WTC11 (cell line): ENCODE results near the gene FAM50B. TPM values are rescaled to one million over a fixed set of nuclear protein-coding genes. Genes with fewer than 3 reads are reported as not detected.
A peak's percentile ranks its signal among the peaks of the same experiment; 100 is the strongest.

Experiments
- ATAC-seq: fragments of 200-7000 bp; cut with Tn5 transposase; 2 replicates; pipeline ENCODE4 v1.10.0; 2021; ENCODE audit warnings: mild to moderate bottlenecking, moderate library complexity
- CTCF ChIA-PET: fragments of 300-600 bp; sonication (Branson Sonifier 250); formaldehyde crosslinking; loops from one replicate; lab custom pipeline; 2021; ENCODE audit warnings: antibody characterized with exemption; lab: Charles Lee
- POLR2A ChIA-PET: fragments of 350-600 bp; sonication (Branson Sonifier 250); formaldehyde crosslinking; loops from one replicate; lab custom pipeline; 2021; ENCODE audit warnings: antibody characterized with exemption; lab: Charles Lee
- DNase-seq: peaks from one replicate; pipeline ENCODE4 v3.0.0; 2021; ENCODE audit warnings: low spot score
- H3K27ac Mint-ChIP-seq: 2 replicates; pipeline ENCODE4 v1.8.0; 2021; ENCODE audit warnings: mixed read lengths
- H3K27me3 Mint-ChIP-seq: 2 replicates; pipeline ENCODE4 v1.8.0; 2021; ENCODE audit warnings: low read depth, mild to moderate bottlenecking, moderate library complexity, mixed read lengths
- H3K36me3 Mint-ChIP-seq: 2 replicates; pipeline ENCODE4 v1.8.0; 2021; ENCODE audit warnings: mixed read lengths
- H3K4me1 Mint-ChIP-seq: 2 replicates; pipeline ENCODE4 v1.8.0; 2022; ENCODE audit warnings: mixed read lengths
- H3K4me3 Mint-ChIP-seq: 2 replicates; pipeline ENCODE4 v1.8.0; 2021; ENCODE audit warnings: mild to moderate bottlenecking, moderate library complexity, mixed read lengths
- H3K9me3 Mint-ChIP-seq: 2 replicates; pipeline ENCODE4 v1.8.0; 2021; ENCODE audit warnings: mixed read lengths
- ARID4B ChIP-seq: sonication (generic); formaldehyde crosslinking; IDR thresholded peaks from 2 replicates; pipeline ENCODE4 v1.8.0; 2023; ENCODE audit warnings: missing genetic modification reagents, mild to moderate bottlenecking, borderline replicate concordance
- FOXK1 ChIP-seq: sonication (generic); formaldehyde crosslinking; IDR thresholded peaks from 2 replicates; pipeline ENCODE4 v1.8.0; 2022; ENCODE audit warnings: mild to moderate bottlenecking, moderate library complexity, missing genetic modification reagents
- FOXP4 ChIP-seq: sonication (generic); formaldehyde crosslinking; IDR thresholded peaks from 2 replicates; pipeline ENCODE4 v1.8.0; 2022; ENCODE audit warnings: mild to moderate bottlenecking, missing genetic modification reagents
- GABPB1 ChIP-seq: sonication (generic); formaldehyde crosslinking; IDR thresholded peaks from 2 replicates; pipeline ENCODE4 v1.8.1; 2023; ENCODE audit warnings: mild to moderate bottlenecking, missing genetic modification reagents
- GRHL2 ChIP-seq: fragments of 250-450 bp; sonication (Bioruptor Pico); IDR thresholded peaks from 2 replicates; pipeline ENCODE4 v1.8.0; 2022; ENCODE audit warnings: mild to moderate bottlenecking, moderate library complexity; ENCODE audit not compliant: insufficient replicate concordance, severe bottlenecking
- NFYB ChIP-seq: sonication (generic); formaldehyde crosslinking; conservative IDR thresholded peaks from 2 replicates; pipeline ENCODE4 v1.8.0; 2022; ENCODE audit warnings: low read depth, missing genetic modification reagents
- PRRX2 ChIP-seq: fragments of 250-450 bp; sonication (Bioruptor Pico); IDR thresholded peaks from 2 replicates; pipeline ENCODE4 v1.8.0; 2021; ENCODE audit warnings: mild to moderate bottlenecking
- RORB ChIP-seq: fragments of 250-450 bp; sonication (Bioruptor Pico); IDR thresholded peaks from 2 replicates; pipeline ENCODE4 v1.9.0; 2021; ENCODE audit warnings: mild to moderate bottlenecking
- ZNF138 ChIP-seq: sonication (generic); formaldehyde crosslinking; conservative IDR thresholded peaks from 2 replicates; pipeline ENCODE4 v1.8.1; 2022; ENCODE audit warnings: mild to moderate bottlenecking, moderate library complexity, missing genetic modification reagents
- ZNF232 ChIP-seq: sonication (generic); formaldehyde crosslinking; IDR thresholded peaks from 2 replicates; pipeline ENCODE4 v1.8.0; 2022; ENCODE audit warnings: mild to moderate bottlenecking, missing genetic modification reagents
- ZNF317 ChIP-seq: sonication (generic); formaldehyde crosslinking; IDR thresholded peaks from 2 replicates; pipeline ENCODE4 v1.8.1; 2023; ENCODE audit warnings: low read depth, mild to moderate bottlenecking, moderate library complexity, missing genetic modification reagents, borderline replicate concordance
- total RNA-seq: library from RNA; stranded (reverse); gene quantifications from 3 replicates; pipeline ENCODE4 v1.2.3, GENCODE V29; 2021
- TF ChIP-seq, protein P1 (sequence below): fragments of 250-450 bp; sonication (Bioruptor Pico); IDR thresholded peaks from 2 replicates; pipeline ENCODE4 v1.9.0; 2021; ENCODE audit warnings: mild to moderate bottlenecking
- TF ChIP-seq, protein P2 (sequence below): sonication (generic); formaldehyde crosslinking; IDR thresholded peaks from 2 replicates; pipeline ENCODE4 v1.8.1; 2022; ENCODE audit warnings: mild to moderate bottlenecking, moderate library complexity, missing genetic modification reagents
- TF ChIP-seq, protein P3 (sequence below): sonication (generic); formaldehyde crosslinking; IDR thresholded peaks from 2 replicates; pipeline ENCODE4 v1.8.0; 2022; ENCODE audit warnings: mild to moderate bottlenecking, missing genetic modification reagents
- TF ChIP-seq, protein P4 (sequence below): sonication (generic); formaldehyde crosslinking; IDR thresholded peaks from 2 replicates; pipeline ENCODE4 v1.8.0; 2022; ENCODE audit warnings: missing genetic modification reagents
- TF ChIP-seq, protein P5 (sequence below): sonication (generic); formaldehyde crosslinking; IDR thresholded peaks from 2 replicates; pipeline ENCODE4 v1.8.1; 2023; ENCODE audit warnings: mild to moderate bottlenecking, missing genetic modification reagents
- TF ChIP-seq, protein P6 (sequence below): sonication (generic); formaldehyde crosslinking; IDR thresholded peaks from 2 replicates; pipeline ENCODE4 v1.8.0; 2022; ENCODE audit warnings: mild to moderate bottlenecking, missing genetic modification reagents

Gene FAM50B
- total RNA-seq, 1 experiment from 2014 or later = 2.1 TPM

- no peak for TF ChIP-seq ARID4B
- no peak for TF ChIP-seq ZNF138 (CRISPR knock-in tag)
- TF ChIP-seq, protein P1, sequence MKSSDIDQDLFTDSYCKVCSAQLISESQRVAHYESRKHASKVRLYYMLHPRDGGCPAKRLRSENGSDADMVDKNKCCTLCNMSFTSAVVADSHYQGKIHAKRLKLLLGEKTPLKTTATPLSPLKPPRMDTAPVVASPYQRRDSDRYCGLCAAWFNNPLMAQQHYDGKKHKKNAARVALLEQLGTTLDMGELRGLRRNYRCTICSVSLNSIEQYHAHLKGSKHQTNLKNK (CRISPR knock-in tag) = no peak
- no peak for TF ChIP-seq ZNF232 (CRISPR knock-in tag)
- TF ChIP-seq, protein P2, sequence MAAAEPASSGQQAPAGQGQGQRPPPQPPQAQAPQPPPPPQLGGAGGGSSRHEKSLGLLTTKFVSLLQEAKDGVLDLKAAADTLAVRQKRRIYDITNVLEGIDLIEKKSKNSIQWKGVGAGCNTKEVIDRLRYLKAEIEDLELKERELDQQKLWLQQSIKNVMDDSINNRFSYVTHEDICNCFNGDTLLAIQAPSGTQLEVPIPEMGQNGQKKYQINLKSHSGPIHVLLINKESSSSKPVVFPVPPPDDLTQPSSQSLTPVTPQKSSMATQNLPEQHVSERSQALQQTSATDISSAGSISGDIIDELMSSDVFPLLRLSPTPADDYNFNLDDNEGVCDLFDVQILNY = no peak
- TF ChIP-seq, protein P3, sequence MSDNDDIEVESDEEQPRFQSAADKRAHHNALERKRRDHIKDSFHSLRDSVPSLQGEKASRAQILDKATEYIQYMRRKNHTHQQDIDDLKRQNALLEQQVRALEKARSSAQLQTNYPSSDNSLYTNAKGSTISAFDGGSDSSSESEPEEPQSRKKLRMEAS (CRISPR knock-in tag) = peak; percentile 28; the same call in 1 of the 2 replicates
- TF ChIP-seq, all 79 proteins: peak for 1
- ATAC-seq = no peak; the same call in 1 of the 2 replicates
- Mint-ChIP-seq H3K27me3 (peaks cover 6% of the 10 kb centered on the region), H3K4me3 (peak overlapping the region; percentile 80), H3K36me3 (no peaks in the 10 kb centered on the region), H3K4me1 (peaks cover 9% of the 10 kb centered on the region), H3K9me3 (no peaks in the 10 kb centered on the region), H3K27ac (no peak overlapping the region)
- CTCF ChIA-PET = interaction anchor here (0.6 to 7.4 kb wide), 69 partner anchors 9 to 897 kb away, joined by 3 to 221 read pairs (median 14); partner anchors contain the start of genes ECI2 and PXDC1
- POLR2A ChIA-PET = interaction anchor here (0.5 to 1.5 kb wide), 2 partner anchors 171 to 1404 kb away, joined by 3 read pairs; a partner anchor contains a TSS
- no peak for DNase-seq
Observed at GRCh38 chr6:3849681-3850450, 693 bp downstream of the FAM50B start.

DNA sequence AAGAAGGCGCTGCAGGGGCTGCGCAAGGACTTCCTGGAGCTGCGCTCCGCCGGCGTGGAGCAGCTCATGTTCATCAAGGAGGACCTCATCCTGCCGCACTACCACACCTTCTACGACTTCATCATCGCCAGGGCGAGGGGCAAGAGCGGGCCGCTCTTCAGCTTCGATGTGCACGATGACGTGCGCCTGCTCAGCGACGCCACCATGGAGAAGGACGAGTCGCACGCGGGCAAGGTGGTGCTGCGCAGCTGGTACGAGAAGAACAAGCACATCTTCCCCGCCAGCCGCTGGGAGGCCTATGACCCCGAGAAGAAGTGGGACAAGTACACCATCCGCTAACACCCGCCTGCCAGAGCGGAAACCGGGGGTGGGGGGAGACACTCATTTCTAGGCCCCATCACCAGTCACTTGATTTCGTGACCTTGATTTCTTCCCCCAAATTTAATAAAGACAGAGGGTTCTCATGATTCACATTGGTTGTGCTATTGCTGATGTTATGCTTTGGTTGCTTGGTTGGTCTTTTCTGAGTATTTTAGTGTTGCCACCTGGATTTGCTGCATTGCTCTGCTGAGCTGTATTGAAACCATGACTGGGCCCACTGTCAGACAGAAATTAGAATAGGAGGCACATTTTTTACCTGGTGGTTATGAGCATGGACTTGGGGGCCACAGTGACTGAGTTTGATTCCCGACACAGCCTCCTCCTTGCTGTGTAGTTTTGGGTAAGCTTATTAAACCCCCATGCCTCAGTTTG is 1.5 kb downstream of the FAM50B start:
- Mint-ChIP-seq H3K27me3 (peaks cover 6% of the 10 kb centered on the region), H3K4me3 (no peak overlapping the region), H3K27ac (no peak overlapping the region), H3K4me1 (peaks cover 9% of the 10 kb centered on the region), H3K36me3 (no peaks in the 10 kb centered on the region), H3K9me3 (no peaks in the 10 kb centered on the region)
- ChIA-PET POLR2A (no interaction called here), CTCF (interaction anchor here (1.0 to 7.4 kb wide), 27 partner anchors 11 to 571 kb away, joined by 3 to 221 read pairs (median 21); a partner anchor contains a TSS)
- DNase-seq (no peak), ATAC-seq (no peak)
- TF ChIP-seq, protein P4, sequence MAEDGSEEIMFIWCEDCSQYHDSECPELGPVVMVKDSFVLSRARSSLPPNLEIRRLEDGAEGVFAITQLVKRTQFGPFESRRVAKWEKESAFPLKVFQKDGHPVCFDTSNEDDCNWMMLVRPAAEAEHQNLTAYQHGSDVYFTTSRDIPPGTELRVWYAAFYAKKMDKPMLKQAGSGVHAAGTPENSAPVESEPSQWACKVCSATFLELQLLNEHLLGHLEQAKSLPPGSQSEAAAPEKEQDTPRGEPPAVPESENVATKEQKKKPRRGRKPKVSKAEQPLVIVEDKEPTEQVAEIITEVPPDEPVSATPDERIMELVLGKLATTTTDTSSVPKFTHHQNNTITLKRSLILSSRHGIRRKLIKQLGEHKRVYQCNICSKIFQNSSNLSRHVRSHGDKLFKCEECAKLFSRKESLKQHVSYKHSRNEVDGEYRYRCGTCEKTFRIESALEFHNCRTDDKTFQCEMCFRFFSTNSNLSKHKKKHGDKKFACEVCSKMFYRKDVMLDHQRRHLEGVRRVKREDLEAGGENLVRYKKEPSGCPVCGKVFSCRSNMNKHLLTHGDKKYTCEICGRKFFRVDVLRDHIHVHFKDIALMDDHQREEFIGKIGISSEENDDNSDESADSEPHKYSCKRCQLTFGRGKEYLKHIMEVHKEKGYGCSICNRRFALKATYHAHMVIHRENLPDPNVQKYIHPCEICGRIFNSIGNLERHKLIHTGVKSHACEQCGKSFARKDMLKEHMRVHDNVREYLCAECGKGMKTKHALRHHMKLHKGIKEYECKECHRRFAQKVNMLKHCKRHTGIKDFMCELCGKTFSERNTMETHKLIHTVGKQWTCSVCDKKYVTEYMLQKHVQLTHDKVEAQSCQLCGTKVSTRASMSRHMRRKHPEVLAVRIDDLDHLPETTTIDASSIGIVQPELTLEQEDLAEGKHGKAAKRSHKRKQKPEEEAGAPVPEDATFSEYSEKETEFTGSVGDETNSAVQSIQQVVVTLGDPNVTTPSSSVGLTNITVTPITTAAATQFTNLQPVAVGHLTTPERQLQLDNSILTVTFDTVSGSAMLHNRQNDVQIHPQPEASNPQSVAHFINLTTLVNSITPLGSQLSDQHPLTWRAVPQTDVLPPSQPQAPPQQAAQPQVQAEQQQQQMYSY (CRISPR knock-in tag) = no peak
- TF ChIP-seq, protein P5, sequence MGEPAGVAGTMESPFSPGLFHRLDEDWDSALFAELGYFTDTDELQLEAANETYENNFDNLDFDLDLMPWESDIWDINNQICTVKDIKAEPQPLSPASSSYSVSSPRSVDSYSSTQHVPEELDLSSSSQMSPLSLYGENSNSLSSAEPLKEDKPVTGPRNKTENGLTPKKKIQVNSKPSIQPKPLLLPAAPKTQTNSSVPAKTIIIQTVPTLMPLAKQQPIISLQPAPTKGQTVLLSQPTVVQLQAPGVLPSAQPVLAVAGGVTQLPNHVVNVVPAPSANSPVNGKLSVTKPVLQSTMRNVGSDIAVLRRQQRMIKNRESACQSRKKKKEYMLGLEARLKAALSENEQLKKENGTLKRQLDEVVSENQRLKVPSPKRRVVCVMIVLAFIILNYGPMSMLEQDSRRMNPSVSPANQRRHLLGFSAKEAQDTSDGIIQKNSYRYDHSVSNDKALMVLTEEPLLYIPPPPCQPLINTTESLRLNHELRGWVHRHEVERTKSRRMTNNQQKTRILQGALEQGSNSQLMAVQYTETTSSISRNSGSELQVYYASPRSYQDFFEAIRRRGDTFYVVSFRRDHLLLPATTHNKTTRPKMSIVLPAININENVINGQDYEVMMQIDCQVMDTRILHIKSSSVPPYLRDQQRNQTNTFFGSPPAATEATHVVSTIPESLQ = no peak
- TF ChIP-seq, protein P6, sequence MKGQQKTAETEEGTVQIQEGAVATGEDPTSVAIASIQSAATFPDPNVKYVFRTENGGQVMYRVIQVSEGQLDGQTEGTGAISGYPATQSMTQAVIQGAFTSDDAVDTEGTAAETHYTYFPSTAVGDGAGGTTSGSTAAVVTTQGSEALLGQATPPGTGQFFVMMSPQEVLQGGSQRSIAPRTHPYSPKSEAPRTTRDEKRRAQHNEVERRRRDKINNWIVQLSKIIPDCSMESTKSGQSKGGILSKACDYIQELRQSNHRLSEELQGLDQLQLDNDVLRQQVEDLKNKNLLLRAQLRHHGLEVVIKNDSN (CRISPR knock-in tag) = no peak
- TF ChIP-seq FOXP4 (CRISPR knock-in tag) = no peak
- no peak for TF ChIP-seq GABPB1 (CRISPR knock-in tag)
- no peak for TF ChIP-seq FOXK1 (CRISPR knock-in tag)
- TF ChIP-seq GRHL2 (CRISPR knock-in tag) = no peak
- TF ChIP-seq ZNF317 = no peak
- no peak for TF ChIP-seq RORB (CRISPR knock-in tag)
- no peak for TF ChIP-seq NFYB (CRISPR knock-in tag)
- TF ChIP-seq PRRX2 (CRISPR knock-in tag) = no peak
